SK-N-SH treated with all-trans-retinoic acid at 6 μM for 48 hours (cell line): ENCODE results near the gene CLCN7.

Experiments
- ATAC-seq: fragments of 200-7000 bp; cut with Tn5 transposase; 3 replicates; pipeline ENCODE4 v1.9.1; 2020; ENCODE audit warnings: mild to moderate bottlenecking, moderate library complexity
- ARNTL ChIP-seq: fragments of 450-650 bp; formaldehyde crosslinking; IDR thresholded peaks from 2 replicates; pipeline ENCODE4 v1.5.0; 2020; ENCODE audit warnings: low read depth, mild to moderate bottlenecking, moderate library complexity, borderline replicate concordance
- BACH2 ChIP-seq: fragments of 250-450 bp; sonication (Bioruptor Pico); IDR thresholded peaks from 2 replicates; pipeline ENCODE4 v1.9.0; 2021; ENCODE audit warnings: mild to moderate bottlenecking, borderline replicate concordance
- CREB5 ChIP-seq: fragments of 250-450 bp; sonication (Bioruptor Pico); IDR thresholded peaks from 2 replicates; pipeline ENCODE4 v1.5.1; 2020; ENCODE audit warnings: low read depth, mild to moderate bottlenecking, moderate library complexity
- CSDC2 ChIP-seq: fragments of 250-450 bp; sonication (Bioruptor Pico); IDR thresholded peaks from 2 replicates; pipeline ENCODE4 v1.5.0; 2020; ENCODE audit warnings: mild to moderate bottlenecking, moderate library complexity
- CSRNP3 ChIP-seq: fragments of 250-450 bp; sonication (Bioruptor Pico); IDR thresholded peaks from 2 replicates; pipeline ENCODE4 v1.5.1; 2021; ENCODE audit warnings: mild to moderate bottlenecking, moderate library complexity
- ESRRG ChIP-seq: fragments of 250-450 bp; sonication (Bioruptor Pico); IDR thresholded peaks from 2 replicates; pipeline ENCODE4 v1.6.1; 2021; ENCODE audit warnings: mild to moderate bottlenecking
- ISL1 ChIP-seq: fragments of 250-450 bp; sonication (Bioruptor Pico); IDR thresholded peaks from 2 replicates; pipeline ENCODE4 v2.1.2; 2022; ENCODE audit warnings: mild to moderate bottlenecking, moderate library complexity
- OSR1 ChIP-seq: fragments of 250-450 bp; sonication (Bioruptor Pico); IDR thresholded peaks from 2 replicates; pipeline ENCODE4 v1.8.0; 2022; ENCODE audit warnings: moderate library complexity, mild to moderate bottlenecking, inconsistent platforms
- POU6F1 ChIP-seq: fragments of 250-450 bp; sonication (Bioruptor Pico); IDR thresholded peaks from 2 replicates; pipeline ENCODE4 v1.8.0; 2021; ENCODE audit warnings: low read depth, mild to moderate bottlenecking, moderate library complexity, borderline replicate concordance
- PPARA ChIP-seq: fragments of 250-450 bp; sonication (Bioruptor Pico); IDR thresholded peaks from 2 replicates; pipeline ENCODE4 v1.5.0; 2020; ENCODE audit warnings: mild to moderate bottlenecking, borderline replicate concordance
- RARB ChIP-seq: fragments of 250-450 bp; sonication (Bioruptor Pico); IDR thresholded peaks from 2 replicates; pipeline ENCODE4 v1.8.0; 2021; ENCODE audit warnings: mild to moderate bottlenecking, moderate library complexity
- SNAI2 ChIP-seq: fragments of 250-450 bp; sonication (Bioruptor Pico); IDR thresholded peaks from 2 replicates; pipeline ENCODE4 v1.5.0; 2020; ENCODE audit warnings: mild to moderate bottlenecking, moderate library complexity
- TCF4 ChIP-seq: fragments of 250-450 bp; sonication (Bioruptor Pico); IDR thresholded peaks from 2 replicates; pipeline ENCODE4 v1.8.0; 2021; ENCODE audit warnings: mild to moderate bottlenecking, moderate library complexity, borderline replicate concordance
- TOX ChIP-seq: fragments of 250-450 bp; sonication (Bioruptor Pico); IDR thresholded peaks from 2 replicates; pipeline ENCODE4 v1.8.0; 2021; ENCODE audit warnings: mild to moderate bottlenecking, moderate library complexity, borderline replicate concordance
- TSHZ2 ChIP-seq: fragments of 250-450 bp; sonication (Bioruptor Pico); IDR thresholded peaks from 2 replicates; pipeline ENCODE4 v1.5.0; 2020; ENCODE audit warnings: mild to moderate bottlenecking, moderate library complexity
- ZC3H10 ChIP-seq: fragments of 250-450 bp; sonication (Bioruptor Pico); IDR thresholded peaks from 2 replicates; pipeline ENCODE4 v1.5.1; 2021; ENCODE audit warnings: mild to moderate bottlenecking, moderate library complexity
- ZFP3 ChIP-seq: fragments of 250-450 bp; sonication (Bioruptor Pico); IDR thresholded peaks from 2 replicates; pipeline ENCODE4 v1.5.0; 2020; ENCODE audit warnings: mild to moderate bottlenecking, moderate library complexity
- ZFP30 ChIP-seq: fragments of 450-650 bp; formaldehyde crosslinking; IDR thresholded peaks from 2 replicates; pipeline ENCODE4 v1.5.0; 2022; ENCODE audit warnings: mild to moderate bottlenecking, moderate library complexity
- ZNF565 ChIP-seq: fragments of 450-650 bp; formaldehyde crosslinking; conservative IDR thresholded peaks from 2 replicates; pipeline ENCODE4 v1.5.0; 2020; ENCODE audit warnings: low read depth, mild to moderate bottlenecking, moderate library complexity
- ZNF70 ChIP-seq: fragments of 450-650 bp; formaldehyde crosslinking; IDR thresholded peaks from 2 replicates; pipeline ENCODE4 v1.5.0; 2020; ENCODE audit warnings: mild to moderate bottlenecking, moderate library complexity

Gene CLCN7

GRCh38 chr16:1398826-1399581, 75.8 kb downstream of the CLCN7 start:
- no peak for ATAC-seq
- TF ChIP-seq CSDC2 (CRISPR knock-in tag), result no peak

- no peak for ATAC-seq
- no peak for TF ChIP-seq CSDC2 (CRISPR knock-in tag)
- no peak for TF ChIP-seq TSHZ2 (CRISPR knock-in tag)
- no peak for TF ChIP-seq BACH2 (CRISPR knock-in tag)
- no peak for TF ChIP-seq RARB (CRISPR knock-in tag)
- no peak for TF ChIP-seq OSR1 (CRISPR knock-in tag)
- TF ChIP-seq ESRRG (CRISPR knock-in tag), result no peak
- no peak for TF ChIP-seq ARNTL
- no peak for TF ChIP-seq CSRNP3
- TF ChIP-seq ZNF565 (CRISPR knock-in tag), result no peak
- TF ChIP-seq TOX (CRISPR knock-in tag), result no peak
- TF ChIP-seq ZC3H10 (CRISPR knock-in tag), result no peak
- no peak for TF ChIP-seq SNAI2 (CRISPR knock-in tag)
- no peak for TF ChIP-seq ZFP30 (CRISPR knock-in tag)
- TF ChIP-seq ISL1, result no peak
- TF ChIP-seq, all 23 proteins: peak for 0
These were observed 76.5 kb downstream of the CLCN7 start for GRCh38 chr16:1398351-1398750.

GRCh38 chr16:1397779-1398178, 77.0 kb downstream of the CLCN7 start:
- no peak for ATAC-seq
- TF ChIP-seq ZFP3 (CRISPR knock-in tag) (no peak), ARNTL (no peak)

- no peak for ATAC-seq
- TF ChIP-seq POU6F1 (CRISPR knock-in tag) (no peak), ISL1 (no peak), ESRRG (CRISPR knock-in tag) (no peak), TCF4 (CRISPR knock-in tag) (no peak), CREB5 (CRISPR knock-in tag) (no peak), CSRNP3 (no peak), ZFP3 (CRISPR knock-in tag) (no peak), ZC3H10 (CRISPR knock-in tag) (no peak), TSHZ2 (CRISPR knock-in tag) (no peak), PPARA (CRISPR knock-in tag) (no peak), BACH2 (CRISPR knock-in tag) (no peak), ZNF70 (CRISPR knock-in tag) (no peak)
These were observed 79.3 kb downstream of the CLCN7 start for GRCh38 chr16:1395444-1396031.
